CD4-positive, alpha-beta T cell treated with Interleukin-6 at 100 ng/mL for 8 hours (primary cell): ENCODE results near the gene THEMIS.
"Not testable (repeated sequence)": the region's sequence is repeated elsewhere in the genome, so short reads cannot be mapped to it uniquely, and the experiment has no call there.

Experiments
- DNase-seq: peaks from one replicate; pipeline ENCODE4 v3.0.0-alpha.2; 2020; ENCODE audit warnings: mixed read lengths, low spot score

THEMIS gene, protein sequence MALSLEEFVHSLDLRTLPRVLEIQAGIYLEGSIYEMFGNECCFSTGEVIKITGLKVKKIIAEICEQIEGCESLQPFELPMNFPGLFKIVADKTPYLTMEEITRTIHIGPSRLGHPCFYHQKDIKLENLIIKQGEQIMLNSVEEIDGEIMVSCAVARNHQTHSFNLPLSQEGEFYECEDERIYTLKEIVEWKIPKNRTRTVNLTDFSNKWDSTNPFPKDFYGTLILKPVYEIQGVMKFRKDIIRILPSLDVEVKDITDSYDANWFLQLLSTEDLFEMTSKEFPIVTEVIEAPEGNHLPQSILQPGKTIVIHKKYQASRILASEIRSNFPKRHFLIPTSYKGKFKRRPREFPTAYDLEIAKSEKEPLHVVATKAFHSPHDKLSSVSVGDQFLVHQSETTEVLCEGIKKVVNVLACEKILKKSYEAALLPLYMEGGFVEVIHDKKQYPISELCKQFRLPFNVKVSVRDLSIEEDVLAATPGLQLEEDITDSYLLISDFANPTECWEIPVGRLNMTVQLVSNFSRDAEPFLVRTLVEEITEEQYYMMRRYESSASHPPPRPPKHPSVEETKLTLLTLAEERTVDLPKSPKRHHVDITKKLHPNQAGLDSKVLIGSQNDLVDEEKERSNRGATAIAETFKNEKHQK

DNA sequence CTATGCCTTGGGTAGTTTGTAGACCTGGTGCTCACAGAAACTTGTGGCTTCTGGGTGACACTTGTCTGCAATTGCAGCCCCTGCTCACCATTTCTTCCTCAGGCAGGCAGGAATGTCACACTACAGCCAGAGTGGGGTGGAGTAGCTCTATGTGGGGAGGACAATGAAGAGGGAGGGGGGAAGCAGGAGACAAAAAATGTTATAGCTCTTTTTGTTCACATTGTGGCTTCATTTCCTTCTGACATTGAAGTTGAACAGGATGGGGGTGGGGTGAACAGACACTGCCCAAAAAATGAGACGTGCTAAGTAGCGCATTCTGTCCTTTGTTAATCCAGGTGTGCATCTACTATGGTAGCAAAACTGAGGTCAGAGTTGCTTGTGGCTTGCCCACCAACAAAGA, at the start of gene THEMIS:
Gene THEMIS (minus strand): TSS at position 124 of the 400 bp plus-strand sequence. CDS start 126 bp downstream, outside the sequence.
- DNase-seq: peak; percentile 77

DNA sequence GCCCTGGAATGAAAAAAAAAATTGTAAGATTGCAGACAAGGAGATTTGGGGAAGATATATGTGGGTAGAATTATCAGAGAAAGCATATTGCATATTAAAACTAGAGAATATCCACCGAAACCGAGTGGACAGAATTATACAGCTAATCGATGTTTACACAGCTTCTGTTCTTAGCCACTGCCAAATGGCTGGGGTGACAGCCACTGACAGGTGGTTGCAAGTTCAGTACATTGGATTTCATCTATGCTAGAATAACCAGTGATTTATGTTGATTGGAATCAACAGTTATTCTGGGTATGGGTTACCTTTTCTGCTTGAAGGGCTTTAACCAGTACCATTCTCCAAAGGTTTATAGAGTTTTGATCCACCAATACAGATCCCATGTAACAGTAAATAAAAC, 48.4 kb upstream of the THEMIS start:
- no peak for DNase-seq

DNA sequence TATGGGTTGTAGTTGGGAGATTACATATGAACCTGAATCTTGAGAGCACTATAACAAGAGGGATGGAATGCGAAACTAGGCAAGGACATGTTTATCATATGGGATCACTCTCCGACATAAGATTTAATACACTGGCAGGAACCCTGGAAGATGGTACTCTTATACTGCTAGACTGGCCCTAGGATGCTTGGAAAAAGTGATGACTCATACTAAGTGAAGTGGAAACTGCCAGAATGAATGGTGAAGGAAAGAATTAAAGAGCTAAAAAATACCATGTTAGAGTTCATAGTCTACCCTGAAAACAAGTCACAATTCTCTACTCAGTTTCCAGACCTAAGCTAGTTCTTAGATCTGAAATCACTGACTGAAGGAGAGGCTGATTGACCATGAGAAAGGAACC, 45.5 kb upstream of the THEMIS start:
- no peak for DNase-seq

DNA sequence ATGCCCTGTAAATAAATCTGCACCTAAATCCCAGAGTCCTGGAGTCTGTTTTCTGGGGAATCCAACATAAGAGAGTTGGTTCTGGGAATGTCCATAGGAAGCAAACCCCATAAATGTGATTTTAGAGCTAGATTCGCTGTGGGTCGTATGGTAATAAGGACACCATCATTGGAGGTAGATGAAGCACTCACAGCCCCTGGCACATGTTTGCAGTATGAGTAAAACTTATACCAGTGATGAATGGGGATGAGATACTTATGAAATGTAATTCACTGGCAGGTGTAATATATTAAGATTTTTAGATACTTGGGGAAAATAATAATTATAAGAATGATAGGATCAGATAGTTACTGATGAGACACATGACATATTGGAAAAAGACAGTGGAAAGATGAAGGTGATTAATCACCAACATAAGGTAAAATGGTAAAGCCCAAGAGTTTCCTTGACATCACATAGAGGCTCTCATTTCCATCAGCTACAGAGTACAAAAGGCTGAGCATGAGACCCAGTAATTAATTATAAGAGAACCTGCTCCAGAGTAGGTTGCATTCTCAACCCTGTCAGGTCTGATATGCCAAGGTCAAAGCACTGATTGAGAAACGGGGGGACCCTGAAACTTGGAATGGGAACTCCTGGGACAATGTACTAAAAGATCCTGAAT, 44.7 kb upstream of the THEMIS start:
- no peak for DNase-seq

DNA sequence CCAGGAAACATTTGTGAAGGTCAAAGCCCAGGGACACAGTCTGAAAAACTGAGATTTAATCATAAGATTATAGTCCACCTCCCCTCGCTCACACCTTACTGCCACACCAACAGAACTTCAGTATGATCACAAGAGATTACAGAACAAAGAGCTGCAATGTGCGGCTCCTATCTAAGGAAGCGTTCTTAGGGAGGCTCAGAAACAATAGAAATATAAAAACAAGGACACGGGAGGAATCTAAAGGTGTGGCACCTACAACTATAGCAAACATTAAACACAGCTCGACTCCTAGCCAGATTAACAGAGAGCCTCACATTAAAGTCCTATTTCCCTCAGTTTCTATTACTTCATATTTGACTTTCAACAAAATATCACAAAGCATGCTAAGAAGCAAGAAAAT, 40.4 kb upstream of the THEMIS start:
- no peak for DNase-seq

DNA sequence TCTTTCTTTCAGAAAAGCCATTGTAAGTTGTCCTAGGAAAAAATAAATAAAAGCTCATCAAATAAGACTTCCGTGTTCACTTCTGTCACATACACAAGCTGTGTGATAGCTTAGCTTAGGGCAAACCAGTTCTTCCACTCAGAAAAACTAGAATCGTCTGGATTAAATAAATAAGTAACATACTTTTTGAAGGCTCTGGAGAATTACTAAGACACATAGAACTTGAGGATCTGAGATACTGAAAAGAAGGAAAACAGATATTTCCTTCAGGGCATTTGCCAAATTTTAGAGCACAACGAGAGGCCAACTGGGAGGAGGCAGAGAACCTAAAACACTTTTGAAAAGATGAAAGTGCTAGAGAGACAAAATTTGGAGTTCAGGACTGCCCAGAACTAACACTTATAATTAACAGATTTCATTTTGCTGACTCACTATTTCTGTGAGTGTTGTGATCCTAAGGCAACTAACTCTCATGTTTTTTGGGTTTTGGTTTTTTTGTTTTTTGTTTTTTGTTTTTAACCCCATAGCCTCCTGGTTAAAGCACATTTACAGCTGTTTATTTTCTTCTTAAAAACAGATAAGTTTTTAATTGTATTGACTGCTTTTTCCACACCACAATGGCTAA, 38.7 kb upstream of the THEMIS start:
- DNase-seq: no peak

DNA sequence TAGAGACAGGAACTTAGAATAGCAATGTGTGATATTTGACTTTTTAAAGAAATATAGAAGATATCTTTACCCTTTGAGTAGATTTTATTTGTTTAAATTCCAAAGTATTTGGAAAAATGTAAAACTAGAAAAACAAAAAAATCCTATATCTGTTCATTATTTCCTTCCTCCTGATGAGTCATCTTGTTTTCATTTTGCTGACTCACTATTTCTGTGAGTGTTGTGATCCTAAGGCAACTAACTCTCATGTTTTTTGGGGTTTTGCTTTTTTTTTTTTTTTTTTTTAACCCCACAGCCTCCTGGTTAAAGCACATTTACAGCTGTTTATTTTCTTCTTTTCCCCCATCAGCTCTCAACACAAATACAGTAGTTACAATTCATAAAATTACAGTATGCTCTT, 37.8 kb upstream of the THEMIS start:
- DNase-seq: peak; percentile 30

DNA sequence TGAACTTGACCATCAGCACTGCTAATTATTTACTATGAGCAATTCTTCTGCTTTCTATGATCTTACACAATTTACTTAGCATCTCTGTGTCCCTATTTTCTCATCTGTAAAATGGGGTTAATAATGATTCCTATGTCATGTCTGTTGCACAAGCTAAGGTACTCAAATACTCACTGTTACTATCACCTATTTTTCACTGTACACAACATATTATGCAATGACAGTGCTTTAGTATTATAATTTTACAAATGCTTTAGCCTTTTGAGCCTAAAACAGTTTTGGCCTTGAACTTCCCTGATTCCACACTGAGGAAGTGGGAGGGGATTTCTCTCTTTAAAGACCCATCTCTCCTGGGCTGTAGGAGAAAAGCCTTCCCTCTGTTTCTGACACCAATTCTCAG, 36.9 kb upstream of the THEMIS start:
- no peak for DNase-seq

DNA sequence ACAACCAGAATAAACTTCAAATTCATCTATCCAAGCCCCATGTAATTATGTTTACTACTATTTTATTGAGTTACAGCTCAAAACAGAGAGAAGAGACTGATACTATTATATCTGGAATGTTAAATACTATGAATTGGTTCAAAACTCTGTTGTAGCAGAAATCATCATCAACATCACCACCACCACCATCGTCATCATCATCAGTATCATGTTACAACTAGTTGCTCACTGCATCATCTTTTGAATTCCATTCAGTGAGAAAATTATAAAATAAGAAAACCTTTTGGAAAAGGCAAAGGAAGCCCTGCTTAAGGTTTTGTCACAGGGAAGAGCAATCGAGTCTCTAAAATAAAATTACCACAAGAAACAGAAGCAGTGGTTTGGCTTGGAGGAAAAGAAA, 36.2 kb upstream of the THEMIS start:
- DNase-seq: no peak

DNA sequence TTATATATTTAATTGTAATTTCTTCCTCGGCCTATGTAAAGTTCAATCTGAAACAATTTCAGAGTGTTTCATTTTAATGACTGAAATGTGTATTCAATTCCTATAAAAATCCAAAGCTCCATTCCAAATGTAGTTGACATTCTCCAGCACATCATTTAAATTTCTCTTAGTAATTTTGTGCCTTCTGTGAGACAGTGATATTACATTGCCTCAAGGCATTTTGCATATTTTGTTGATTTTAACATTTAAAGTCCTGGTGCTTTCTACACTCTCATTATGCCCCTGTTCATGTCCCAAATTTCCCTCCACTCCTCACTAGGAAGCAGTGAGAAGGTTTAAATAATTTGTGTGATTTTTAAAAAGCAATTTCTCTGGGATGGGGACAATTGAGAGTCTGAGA, 34.1 kb upstream of the THEMIS start:
- no peak for DNase-seq

DNA sequence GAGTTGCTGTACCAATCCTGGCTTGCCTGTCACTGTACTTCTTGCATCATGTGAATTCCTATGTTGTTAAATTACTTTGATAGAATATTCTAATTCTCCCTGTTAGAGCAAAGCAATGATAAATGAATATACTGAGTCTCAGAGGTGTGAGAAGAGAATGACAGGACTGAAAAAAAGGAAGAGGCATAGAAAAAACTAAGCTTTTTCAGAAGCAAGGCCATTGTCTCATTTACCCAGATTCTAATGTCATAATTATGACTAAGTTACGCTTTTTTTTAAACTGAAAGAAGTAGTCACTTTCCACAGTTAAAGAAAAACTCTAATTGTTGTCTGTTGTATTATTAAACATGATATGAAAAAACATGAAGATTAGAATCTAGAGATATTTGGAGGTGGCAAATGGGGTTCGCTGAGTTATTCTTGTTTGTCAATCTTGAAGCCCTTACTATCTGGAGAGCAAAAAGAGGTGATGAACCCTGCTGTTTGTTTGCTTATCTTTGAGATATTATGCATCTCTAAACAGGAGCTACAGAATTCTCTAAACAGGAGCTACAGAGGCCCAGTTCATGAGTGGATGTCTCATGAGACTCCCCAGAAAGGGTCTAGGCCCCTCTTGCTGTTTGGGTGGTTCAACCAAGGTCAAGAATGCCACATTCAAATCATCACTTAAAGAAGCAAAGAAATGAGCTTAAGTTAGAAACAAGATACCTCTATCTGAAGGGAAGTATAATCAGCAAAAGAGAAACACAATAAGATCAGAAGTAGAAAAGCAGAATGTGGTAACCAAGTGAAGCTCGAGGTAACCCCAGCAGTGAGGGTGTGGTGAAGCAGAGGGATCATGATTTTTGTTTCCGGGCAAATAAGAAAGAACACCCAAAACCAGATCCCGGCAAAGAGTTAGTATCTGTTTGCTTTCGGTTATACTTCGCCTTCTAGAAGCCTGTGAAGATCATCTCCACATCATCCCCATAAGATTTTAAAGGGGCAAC, 33.3 kb upstream of the THEMIS start:
- peak; percentile 80 for DNase-seq

DNA sequence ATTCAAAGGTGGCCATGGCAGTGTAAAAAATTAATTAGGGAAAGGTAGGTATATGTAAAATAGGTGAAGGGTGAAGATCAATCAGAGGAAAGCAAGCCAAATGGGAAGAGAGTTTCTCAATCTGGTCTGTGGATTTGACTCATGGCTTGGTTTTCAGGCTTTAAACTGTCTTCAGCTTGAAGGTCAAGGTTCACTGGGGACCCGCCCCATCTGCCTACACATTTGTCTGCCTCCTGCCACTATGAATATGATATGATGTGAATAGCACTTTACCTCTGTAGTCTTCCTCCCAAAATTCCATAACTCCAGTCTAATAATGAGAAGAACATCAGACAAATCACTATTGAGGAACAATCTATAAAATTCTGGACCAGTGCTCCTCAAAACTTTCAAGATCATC, 32.3 kb upstream of the THEMIS start:
- DNase-seq: no peak

DNA sequence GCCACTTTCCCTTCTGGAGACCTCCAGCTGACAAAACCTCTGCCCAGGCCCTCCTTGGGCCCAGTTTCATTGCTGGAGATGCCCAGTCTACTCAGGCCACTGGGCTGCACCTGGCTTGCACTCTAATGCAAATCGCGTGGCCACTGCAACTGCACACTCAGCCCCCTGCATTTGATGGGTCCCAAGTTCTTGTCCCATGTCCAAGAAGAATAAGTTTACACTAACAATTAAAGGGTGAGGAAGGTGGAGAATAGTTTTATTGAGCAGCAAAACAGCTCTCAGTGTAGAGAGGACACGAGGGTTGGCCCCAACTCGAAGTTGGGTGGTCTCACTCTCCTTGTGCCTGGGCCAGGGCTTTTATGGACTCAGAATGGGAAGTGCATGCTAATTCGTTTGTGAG, 31.9 kb upstream of the THEMIS start:
- DNase-seq: no peak

DNA sequence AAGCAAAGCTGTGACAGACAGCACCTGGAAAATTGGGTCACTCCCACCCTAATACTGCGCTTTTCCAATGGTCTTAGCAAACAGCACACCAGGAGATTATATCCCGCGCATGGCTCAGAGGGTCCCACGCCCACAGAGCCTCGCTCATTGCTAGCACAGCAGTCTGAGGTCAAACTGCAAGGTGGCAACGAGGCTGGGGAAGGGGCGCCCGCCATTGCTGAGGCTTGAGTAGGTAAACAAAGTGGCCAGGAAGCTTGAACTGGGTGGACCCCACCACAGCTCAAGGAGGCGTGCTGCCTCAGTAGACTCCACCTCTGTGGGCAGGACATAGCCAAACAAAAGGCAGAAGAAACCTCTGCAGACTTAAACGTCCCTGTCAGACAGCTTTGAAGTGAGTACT, 25.6 kb upstream of the THEMIS start:
- not testable (repeated sequence) for DNase-seq

DNA sequence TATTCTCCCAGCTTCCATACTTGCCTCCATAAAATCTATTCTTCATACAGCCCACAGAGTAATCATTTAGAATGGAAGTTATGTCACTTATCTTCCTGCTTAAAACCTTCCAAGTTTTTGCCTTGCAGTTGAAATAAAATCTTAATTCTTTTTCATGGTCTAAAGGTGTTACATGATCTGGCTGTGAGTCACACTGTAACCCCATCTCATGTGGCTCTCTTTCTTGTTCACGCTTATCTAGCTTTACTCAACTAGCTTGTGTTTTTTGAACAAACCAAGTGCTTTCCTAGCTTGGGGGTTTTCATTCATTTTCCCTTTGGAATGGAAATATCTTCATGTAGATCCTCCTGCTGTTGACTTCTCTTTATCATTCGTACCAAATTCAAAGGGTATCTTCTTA, 23.6 kb upstream of the THEMIS start:
- no peak for DNase-seq

DNA sequence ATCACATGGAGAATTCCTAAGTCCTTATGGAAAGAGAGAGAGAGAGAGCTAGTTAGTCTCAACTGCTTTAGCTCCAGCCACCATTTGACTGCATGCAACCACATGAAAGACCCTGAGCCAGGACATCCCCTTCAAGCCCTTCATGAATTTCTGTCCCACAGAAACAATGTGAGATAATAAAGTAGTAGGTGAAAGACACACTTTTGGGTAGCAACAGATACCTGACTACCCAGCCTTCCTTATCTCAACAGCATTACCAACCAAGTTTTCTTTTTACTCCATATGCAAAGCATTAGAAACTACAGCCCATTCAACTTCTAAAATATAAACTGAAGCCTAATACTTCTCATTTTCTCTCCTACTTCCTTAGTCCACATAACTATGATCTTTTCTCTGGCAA, 23.2 kb upstream of the THEMIS start:
- DNase-seq: no peak

DNA sequence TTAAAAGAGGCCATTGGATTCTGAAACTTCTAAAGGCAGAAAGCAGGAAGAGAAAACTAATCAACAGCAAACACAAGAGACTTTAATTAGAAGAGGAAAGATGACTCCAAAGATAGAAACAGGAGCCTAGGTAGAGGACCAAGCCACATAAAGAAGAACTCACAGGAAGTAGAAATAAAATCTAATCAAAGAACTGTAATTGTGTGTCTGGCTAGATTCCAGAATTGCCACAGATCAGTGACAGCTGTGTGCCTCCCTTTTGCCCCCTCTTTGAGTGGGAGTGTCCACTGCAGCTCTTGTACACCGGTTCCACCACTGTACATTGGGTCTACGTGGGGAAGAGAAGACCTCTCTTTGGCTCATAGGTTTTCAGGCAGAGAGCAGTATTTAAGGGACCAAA, 22.3 kb upstream of the THEMIS start:
- peak; percentile 40 for DNase-seq

DNA sequence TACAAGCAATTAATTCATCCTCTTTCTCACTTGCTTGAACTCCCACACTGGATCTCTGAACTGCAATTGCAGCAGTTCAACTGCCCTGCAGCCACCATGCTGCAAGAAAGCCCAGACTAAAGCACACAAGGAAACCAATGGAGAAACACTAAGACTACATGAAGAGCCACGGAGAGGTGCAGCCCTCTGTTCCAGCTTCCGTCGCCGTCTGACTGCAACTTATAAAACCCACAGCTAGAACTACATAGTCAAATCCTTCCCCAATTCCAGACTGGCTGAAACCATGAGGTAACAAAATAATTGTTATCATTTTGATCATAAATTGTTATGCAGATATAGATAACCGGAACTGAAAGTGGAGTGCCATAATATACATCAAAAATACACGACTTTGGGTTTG, 21.1 kb upstream of the THEMIS start:
- DNase-seq: no peak

DNA sequence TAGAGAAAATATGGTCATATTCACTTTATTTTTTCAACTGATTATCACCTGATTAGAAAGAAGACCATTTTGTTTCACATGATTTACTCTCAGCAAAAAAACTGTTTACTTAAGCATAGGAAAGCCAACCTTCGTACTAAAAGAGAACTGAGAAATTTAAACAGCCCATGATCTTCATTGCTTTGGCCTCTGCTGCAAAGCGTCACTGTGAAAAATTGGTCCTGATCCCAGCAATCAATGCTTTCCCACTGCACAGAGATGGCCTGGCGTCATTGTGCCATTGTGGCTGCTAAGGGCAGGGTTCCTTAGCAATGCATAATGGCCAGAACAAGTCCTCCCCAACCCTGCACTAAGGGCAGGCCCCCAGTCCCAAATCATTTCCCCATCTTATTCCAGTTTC, 19.9 kb upstream of the THEMIS start:
- DNase-seq: no peak

DNA sequence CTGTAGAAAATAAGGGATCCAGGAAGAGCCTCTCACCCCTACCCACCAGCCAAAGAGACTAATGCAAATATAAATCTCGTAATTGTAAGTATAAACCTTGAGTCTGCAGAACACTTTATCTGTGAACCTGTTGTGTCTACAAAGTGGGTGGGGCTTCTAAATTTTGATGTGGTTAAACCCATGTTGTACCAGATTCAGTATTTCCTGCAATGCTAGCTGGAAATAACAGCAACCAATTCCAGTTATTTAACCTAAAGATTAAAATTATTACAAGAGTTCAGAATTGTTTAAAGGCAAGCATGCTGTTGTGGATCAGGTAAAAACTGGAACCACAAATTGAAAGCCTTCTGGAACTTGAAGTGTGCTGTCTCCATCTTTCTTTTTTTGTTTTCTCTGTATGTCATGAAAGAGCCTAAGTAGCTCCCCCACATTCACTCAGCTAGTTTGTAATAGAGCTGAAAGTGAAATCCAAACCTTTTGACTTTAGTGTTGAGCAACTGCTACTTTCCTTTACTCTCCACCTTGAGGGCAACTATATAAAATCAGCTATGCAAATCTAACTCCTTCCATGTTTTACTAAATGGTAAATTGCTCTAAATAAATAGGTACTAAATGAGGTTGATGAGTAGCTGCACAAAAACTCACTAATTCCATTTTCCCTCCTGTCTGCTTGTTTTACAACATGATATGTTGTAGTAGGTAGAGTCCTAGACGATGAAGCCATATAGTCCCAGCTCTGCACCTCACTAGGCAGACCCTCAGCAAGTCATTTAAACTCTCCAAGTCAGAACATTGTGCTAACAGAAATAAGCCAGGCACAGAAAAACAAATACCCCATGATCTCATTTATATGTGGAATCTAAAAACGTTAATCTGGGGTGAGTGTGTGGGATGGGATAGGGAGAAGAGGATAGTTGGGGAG, 17.9 kb upstream of the THEMIS start:
- DNase-seq: peak; percentile 75
